HL-60 (cell line): ENCODE data around the gene SIGLEC9.
A peak's percentile ranks its signal among the peaks of the same experiment; 100 is the strongest.

Experiments
- DNase-seq, 2 experiments: peaks; one replicate each; pipeline ENCODE4 v3.0.0-alpha.2; 2010 to 2020; ENCODE audit warnings: low read depth in 1 of 2, low spot score in 1 of 2
- H3K27ac ChIP-seq: fragments of 250-450 bp; sonication (Bioruptor Pico); replicated peaks from 2 replicates; pipeline ENCODE4 v1.5.1; 2020; ENCODE audit warnings: mild to moderate bottlenecking, moderate library complexity
- H3K27me3 ChIP-seq: fragments of 250-450 bp; sonication (Bioruptor Pico); 2 replicates; pipeline ENCODE4 v1.5.1; 2021; ENCODE audit warnings: mild to moderate bottlenecking, moderate library complexity; ENCODE audit not compliant: insufficient read depth, poor library complexity, severe bottlenecking
- H3K4me3 ChIP-seq: replicated peaks from 2 replicates; pipeline ENCODE4 v1.5.1; 2011; ENCODE audit warnings: mild to moderate bottlenecking, control low read depth, low read length; ENCODE audit not compliant: insufficient read depth
- CTCF ChIP-seq: IDR thresholded peaks from one replicate; pipeline ENCODE4 v1.5.1; 2011; ENCODE audit warnings: low read length, control low read depth, inconsistent platforms; ENCODE audit not compliant: insufficient read depth
- GABPA ChIP-seq: IDR thresholded peaks from 2 replicates; pipeline ENCODE4 v1.6.1; 2012; ENCODE audit warnings: low read depth
- POLR2AphosphoS5 ChIP-seq: IDR thresholded peaks from 2 replicates; pipeline ENCODE4 v1.6.1; 2012; ENCODE audit warnings: low read depth
- REST ChIP-seq: IDR thresholded peaks from 2 replicates; pipeline ENCODE4 v1.6.1; 2012; ENCODE audit warnings: low read depth; ENCODE audit not compliant: insufficient replicate concordance
- SPI1 ChIP-seq: IDR thresholded peaks from 2 replicates; pipeline ENCODE4 v1.6.1; 2012; ENCODE audit warnings: low read depth, mild to moderate bottlenecking, borderline replicate concordance

Gene SIGLEC9

GRCh38 chr19:51093101-51093500 is 31.6 kb upstream of the SIGLEC9 start:
- no peak overlapping the region for H3K4me3 ChIP-seq
- no peak for DNase-seq
- TF ChIP-seq CTCF, result no peak
- no peak overlapping the region for H3K27ac ChIP-seq
- H3K27me3 ChIP-seq, result no peaks in the 10 kb centered on the region

- no peak overlapping the region for H3K27ac ChIP-seq
- DNase-seq, result no peak
Observed at GRCh38 chr19:51093510-51094345, 31.0 kb upstream of the SIGLEC9 start.

GRCh38 chr19:51094696-51095279 is 29.9 kb upstream of the SIGLEC9 start:
- Histone ChIP-seq H3K4me3 (no peak overlapping the region), H3K27me3 (no peaks in the 10 kb centered on the region), H3K27ac (no peak overlapping the region)
- DNase-seq, result peak in 1 of 2 experiments; percentile 32
- TF ChIP-seq CTCF (peak; percentile 30), GABPA (no peak)

More at GRCh38 chr19:51093510-51094345, 31.0 kb upstream of the SIGLEC9 start:
- no peaks in the 10 kb centered on the region for H3K27me3 ChIP-seq
- H3K4me3 ChIP-seq, result no peak overlapping the region
- no peak for TF ChIP-seq GABPA
- TF ChIP-seq CTCF, result no peak
- no peak for TF ChIP-seq SPI1
- no peak for TF ChIP-seq REST
- TF ChIP-seq POLR2AphosphoS5, result no peak

- H3K27ac ChIP-seq, result no peak overlapping the region
- no peak for DNase-seq
- TF ChIP-seq REST (no peak), POLR2AphosphoS5 (no peak), CTCF (no peak), GABPA (no peak), SPI1 (no peak)
- no peaks in the 10 kb centered on the region for H3K27me3 ChIP-seq
- H3K4me3 ChIP-seq, result no peak overlapping the region
Observed at GRCh38 chr19:51096473-51097165, 28.1 kb upstream of the SIGLEC9 start.
